Heart left ventricle (tissue), 13 donors: ENCODE measurements around the gene PPM1D.

Experiments used
- CTCF ChIP-seq, 12 donors: fragments of 200-600 bp; sonication (generic) in 4 of 12; IDR thresholded peaks; one replicate each; pipeline versions ENCODE4 v1.5.0 to v1.8.0; 2018 to 2022; ENCODE audit warnings: antibody characterized with exemption in 12 of 12, mild to moderate bottlenecking in 5 of 12
- POLR2A ChIP-seq, 2 donors: fragments of 450-650 bp; IDR thresholded peaks; one replicate each; pipeline ENCODE4 v1.6.1; 2017; ENCODE audit warnings: antibody characterized with exemption in 2 of 2, mild to moderate bottlenecking in 2 of 2, moderate library complexity in 2 of 2
- donor health status: ischemic (EF 13 %, LVEDD 7.1; RV severe dilation, severe dysfunction).
- donor health status: DM: no; HTN: yes; CAD: no.
- donor health status: DM: no; HTN: no; CAD: no.
- donor health status: ischemic (EF 25% LVEDD 6.9; RV normal size, moderate dysfunction).
- donor health status: ischemic (EF 25% LVEDD 5.7; RV mildly dilated, moderate dysfunction).
- donor health status: ischemic (EF 35%, LVEDD 5.7; RV mildly dilated, moderate dysfunction).
- donor health status: nonischemic (EF 11% LVEDD 7.7; RV severe dilation, severe dysfunction).
- donor health status: DM: yes; HTN: yes; CAD: no.
- donor health status: PGD.
- donor health status: ischemic (EF 29% LVEDD 5.4; RV normal size, mild dysfunction).
- donor health status: nonischemic (EF 23%, LVEDD 6.1; RV moderate dilation, normal function).

GRCh38 chr17:60677308-60678117 is 77.5 kb downstream of the PPM1D start, which contains the start of gene BCAS3:
- TF ChIP-seq CTCF (IDR thresholded peaks at IDR 0.05): no peak
- peak; percentile 83 to 98 for TF ChIP-seq POLR2A (IDR thresholded peaks at IDR 0.05)
